HEK293T (cell line): ENCODE measurements around the gene NSUN5.
"Not testable (repeated sequence)": the region's sequence is repeated elsewhere in the genome, so short reads cannot be mapped to it uniquely, and the experiment has no call there.

ENCODE experiments used
- CTCF ChIA-PET: fragments of 350-600 bp; formaldehyde crosslinking; extraction: SDS; loops from one replicate; lab custom pipeline; 2021; ENCODE audit warnings: antibody characterized with exemption, inconsistent platforms; lab: Yijun Ruan, JAX
- POLR2A ChIA-PET: fragments of 350-600 bp; formaldehyde crosslinking; extraction: SDS; loops from one replicate; lab custom pipeline; 2020; ENCODE audit warnings: antibody characterized with exemption, inconsistent platforms; lab: Yijun Ruan, JAX
- DNase-seq: peaks from one replicate; pipeline ENCODE4 v3.0.0; 2012; ENCODE audit warnings: mixed read lengths; ENCODE audit errors: extremely low spot score
- ARNT ChIP-seq: fragments of 450-650 bp; IDR thresholded peaks from 2 replicates; pipeline ENCODE4 v1.6.1; 2017; ENCODE audit warnings: mild to moderate bottlenecking
- BHLHE40 ChIP-seq: fragments of 450-650 bp; IDR thresholded peaks from 2 replicates; pipeline ENCODE4 v1.6.1; 2016; ENCODE audit warnings: mild to moderate bottlenecking, moderate library complexity, borderline replicate concordance
- CTBP1 ChIP-seq: fragments of 450-650 bp; IDR thresholded peaks from 2 replicates; pipeline ENCODE4 v1.6.1; 2016; ENCODE audit warnings: borderline replicate concordance
- ELF4 ChIP-seq: fragments of 450-650 bp; IDR thresholded peaks from 2 replicates; pipeline ENCODE4 v1.6.1; 2017; ENCODE audit warnings: antibody characterized with exemption
- FOXA1 ChIP-seq: fragments of 450-650 bp; IDR thresholded peaks from 2 replicates; pipeline ENCODE4 v1.6.1; 2016; ENCODE audit warnings: mild to moderate bottlenecking
- FOXK2 ChIP-seq: fragments of 450-650 bp; IDR thresholded peaks from 2 replicates; pipeline ENCODE4 v1.6.1; 2016; ENCODE audit warnings: mild to moderate bottlenecking
- FOXM1 ChIP-seq: fragments of 450-650 bp; IDR thresholded peaks from 2 replicates; pipeline ENCODE4 v1.6.1; 2017; ENCODE audit warnings: mild to moderate bottlenecking, borderline replicate concordance
- HDGF ChIP-seq: fragments of 450-650 bp; IDR thresholded peaks from 2 replicates; pipeline ENCODE4 v1.6.1; 2017; ENCODE audit warnings: antibody characterized with exemption, borderline replicate concordance
- L3MBTL2 ChIP-seq: fragments of 450-650 bp; conservative IDR thresholded peaks from 2 replicates; pipeline ENCODE4 v1.6.1; 2016; ENCODE audit warnings: mild to moderate bottlenecking
- LEF1 ChIP-seq: fragments of 450-650 bp; IDR thresholded peaks from 2 replicates; pipeline ENCODE4 v1.6.1; 2017; ENCODE audit warnings: mild to moderate bottlenecking, borderline replicate concordance
- NFRKB ChIP-seq: fragments of 450-650 bp; IDR thresholded peaks from 2 replicates; pipeline ENCODE4 v1.6.1; 2016; ENCODE audit warnings: mild to moderate bottlenecking, moderate library complexity
- SP1 ChIP-seq: fragments of 450-650 bp; IDR thresholded peaks from 2 replicates; pipeline ENCODE4 v1.6.1; 2017
- SUZ12 ChIP-seq: fragments of 450-650 bp; IDR thresholded peaks from 2 replicates; pipeline ENCODE4 v1.6.1; 2016; ENCODE audit warnings: mild to moderate bottlenecking
- TARDBP ChIP-seq: fragments of 450-650 bp; IDR thresholded peaks from 2 replicates; pipeline ENCODE4 v1.6.1; 2016
- ZNF384 ChIP-seq: fragments of 450-650 bp; IDR thresholded peaks from 2 replicates; pipeline ENCODE4 v1.6.1; 2016
- TF ChIP-seq, protein P1 (sequence below): fragments of 450-650 bp; IDR thresholded peaks from 2 replicates; pipeline ENCODE4 v1.6.1; 2016

NSUN5 gene

DNA sequence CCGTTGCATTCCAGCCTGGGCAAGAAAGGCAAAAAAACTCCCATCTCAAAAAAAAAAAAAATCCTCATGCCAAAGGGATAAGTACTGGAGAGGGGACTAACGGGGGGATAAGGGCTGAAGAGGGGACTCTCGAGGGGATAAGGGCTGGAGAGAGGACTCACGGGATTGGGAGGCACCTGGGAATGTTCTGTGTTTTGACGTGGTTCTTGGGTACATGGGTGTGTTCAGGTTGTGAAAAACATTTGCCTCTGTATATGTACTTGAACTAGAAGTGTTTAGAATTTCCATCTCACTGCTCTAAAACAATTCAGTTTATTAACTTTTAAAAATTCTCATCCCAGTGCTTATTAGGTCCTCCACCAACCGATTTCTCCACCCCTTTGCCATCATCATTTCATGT is 23.8 kb upstream of the NSUN5 start:
- ChIA-PET POLR2A (no interaction called here), CTCF (no interaction called here)
- TF ChIP-seq ARNT, result no peak
- no peak for TF ChIP-seq SP1
- no peak for TF ChIP-seq ZNF384
- TF ChIP-seq FOXK2, result no peak
- no peak for TF ChIP-seq CTBP1
- TF ChIP-seq FOXM1, result no peak
- TF ChIP-seq, protein P1, sequence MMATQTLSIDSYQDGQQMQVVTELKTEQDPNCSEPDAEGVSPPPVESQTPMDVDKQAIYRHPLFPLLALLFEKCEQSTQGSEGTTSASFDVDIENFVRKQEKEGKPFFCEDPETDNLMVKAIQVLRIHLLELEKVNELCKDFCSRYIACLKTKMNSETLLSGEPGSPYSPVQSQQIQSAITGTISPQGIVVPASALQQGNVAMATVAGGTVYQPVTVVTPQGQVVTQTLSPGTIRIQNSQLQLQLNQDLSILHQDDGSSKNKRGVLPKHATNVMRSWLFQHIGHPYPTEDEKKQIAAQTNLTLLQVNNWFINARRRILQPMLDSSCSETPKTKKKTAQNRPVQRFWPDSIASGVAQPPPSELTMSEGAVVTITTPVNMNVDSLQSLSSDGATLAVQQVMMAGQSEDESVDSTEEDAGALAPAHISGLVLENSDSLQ, result no peak
- no peak for TF ChIP-seq ELF4
- no peak for TF ChIP-seq SUZ12
- TF ChIP-seq LEF1, result no peak
- no peak for TF ChIP-seq TARDBP
- TF ChIP-seq L3MBTL2, result no peak
- no peak for DNase-seq

DNA sequence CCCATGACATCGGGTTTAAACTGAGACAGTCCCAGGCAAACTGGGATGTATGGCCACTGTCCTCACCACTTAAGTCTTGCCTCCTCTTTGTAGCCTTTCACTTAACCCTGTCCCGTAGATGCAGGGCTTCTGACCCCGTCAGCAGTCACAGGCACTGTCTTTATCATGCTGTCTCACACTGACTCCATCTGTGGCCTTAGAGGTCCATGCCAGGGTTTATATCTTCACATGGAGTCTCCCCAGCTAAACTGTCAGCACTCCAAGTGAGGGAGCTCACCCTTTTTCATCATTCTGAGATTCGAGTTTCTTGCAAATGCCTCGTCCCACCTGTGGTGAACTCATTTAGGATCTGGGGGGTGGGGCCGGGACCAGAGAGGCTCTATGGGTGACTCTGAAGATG is 22.1 kb upstream of the NSUN5 start:
- ChIA-PET POLR2A (no interaction called here), CTCF (no interaction called here)
- no peak for DNase-seq

DNA sequence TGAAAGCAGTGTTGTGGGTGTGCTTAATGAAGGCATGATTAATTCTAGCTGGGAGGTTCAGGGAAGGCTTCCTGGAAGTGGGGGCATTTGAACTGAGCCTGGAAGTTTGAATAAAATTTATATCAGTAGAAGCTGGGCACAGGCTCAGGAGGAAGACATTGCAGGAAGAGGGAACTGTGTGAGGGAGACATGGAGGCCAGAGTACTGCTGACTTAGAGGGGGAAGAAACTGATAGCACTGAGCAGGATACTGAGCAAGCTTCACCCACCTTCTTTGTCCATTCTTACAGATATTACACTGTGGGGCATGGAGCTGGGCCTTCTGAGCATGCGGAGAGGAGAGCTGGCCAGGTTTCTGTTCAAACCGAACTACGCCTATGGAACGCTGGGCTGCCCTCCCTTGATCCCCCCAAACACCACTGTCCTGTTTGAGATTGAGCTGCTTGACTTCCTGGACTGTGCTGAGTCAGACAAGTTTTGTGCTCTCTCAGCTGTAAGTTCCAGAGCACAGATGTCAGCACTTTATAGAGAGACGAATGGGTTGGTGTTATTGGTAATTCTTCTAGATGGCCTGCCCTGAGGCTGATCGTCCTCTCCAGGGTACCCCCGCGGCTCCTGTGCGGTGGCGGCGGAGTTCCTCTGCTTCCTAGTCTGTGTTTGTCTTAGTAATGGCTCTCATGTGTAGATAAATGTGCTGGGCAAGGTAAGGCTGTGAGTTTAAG is 21.4 kb upstream of the NSUN5 start:
- TF ChIP-seq L3MBTL2, result no peak
- TF ChIP-seq BHLHE40, result no peak
- no peak for TF ChIP-seq HDGF
- TF ChIP-seq FOXK2, result no peak
- TF ChIP-seq ELF4, result no peak
- TF ChIP-seq CTBP1, result no peak
- no peak for TF ChIP-seq SUZ12
- TF ChIP-seq FOXA1, result no peak
- no peak for TF ChIP-seq FOXM1
- TF ChIP-seq SP1, result no peak
- TF ChIP-seq LEF1, result no peak
- no peak for TF ChIP-seq TARDBP
- no peak for TF ChIP-seq ARNT
- DNase-seq, result no peak
- CTCF ChIA-PET, result no interaction called here
- POLR2A ChIA-PET, result interaction anchor here (0.6 kb wide), 1 partner anchor 749 kb away, joined by 3 read pairs; no protein-coding TSS in a partner anchor

More for the DNA sequence above, 22.1 kb upstream of the NSUN5 start:
- TF ChIP-seq SUZ12, result no peak
- TF ChIP-seq L3MBTL2, result no peak
- no peak for TF ChIP-seq FOXM1
- TF ChIP-seq, protein P1, result no peak

DNA sequence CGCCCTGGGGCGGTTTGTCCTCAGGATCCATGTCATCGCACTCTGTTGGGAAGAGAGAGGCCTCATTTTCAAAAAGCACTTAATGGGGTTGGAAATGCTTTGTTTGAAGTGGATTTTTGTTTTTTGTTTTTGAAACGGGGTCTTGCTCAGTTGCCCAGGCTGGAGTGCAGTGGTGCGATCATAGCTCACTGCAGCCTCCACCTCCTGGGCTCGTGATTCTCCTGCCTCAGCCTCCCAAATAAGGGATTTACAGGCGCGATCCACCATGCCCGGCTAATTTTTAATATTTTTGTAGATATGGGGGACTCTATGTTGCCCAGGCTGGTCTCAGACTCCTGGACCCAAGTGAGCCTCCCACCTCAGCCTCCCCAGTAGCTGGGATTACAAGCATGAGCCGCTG is 20.1 kb upstream of the NSUN5 start:
- ChIA-PET POLR2A (no interaction called here), CTCF (no interaction called here)

DNA sequence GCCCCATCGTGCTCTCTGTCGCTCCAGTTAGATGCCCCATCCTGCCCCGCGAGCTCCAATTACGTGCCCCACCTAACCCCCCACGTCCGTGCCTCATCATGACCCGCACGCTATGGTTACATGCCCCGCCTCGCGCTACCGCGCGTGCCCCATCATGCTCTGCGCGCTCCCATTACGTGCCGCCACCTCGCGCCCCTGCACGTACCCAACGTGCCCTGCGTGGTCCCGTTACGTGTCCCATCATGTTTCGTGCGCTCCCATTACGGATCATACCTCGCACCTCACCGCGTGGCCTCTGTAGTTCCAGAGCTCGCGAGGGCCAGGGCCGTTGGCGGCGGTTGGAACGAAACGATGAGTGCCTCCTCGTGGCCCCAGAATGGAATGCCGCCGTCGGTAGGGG is 19.3 kb upstream of the NSUN5 start, which contains the start of the genes FKBP6 and TRIM50:
Gene FKBP6 (plus strand): TSS at position 240 of the 400 bp plus-strand sequence. CDS start 268 bp downstream, outside the sequence.
Gene TRIM50 (minus strand): TSS at position 161 of the 400 bp plus-strand sequence. CDS start 3,295 bp downstream, outside the sequence.
- DNase-seq, POLR2A ChIA-PET, CTCF ChIA-PET: not testable (repeated sequence)

More for the DNA sequence above, 20.1 kb upstream of the NSUN5 start:
- DNase-seq, result no peak
- TF ChIP-seq NFRKB, result no peak
- TF ChIP-seq, protein P1, result no peak
- TF ChIP-seq CTBP1, result no peak
- TF ChIP-seq FOXA1, result no peak
- TF ChIP-seq SUZ12, result no peak
- TF ChIP-seq ELF4, result no peak
- no peak for TF ChIP-seq HDGF
- no peak for TF ChIP-seq LEF1
- TF ChIP-seq ARNT, result no peak

DNA sequence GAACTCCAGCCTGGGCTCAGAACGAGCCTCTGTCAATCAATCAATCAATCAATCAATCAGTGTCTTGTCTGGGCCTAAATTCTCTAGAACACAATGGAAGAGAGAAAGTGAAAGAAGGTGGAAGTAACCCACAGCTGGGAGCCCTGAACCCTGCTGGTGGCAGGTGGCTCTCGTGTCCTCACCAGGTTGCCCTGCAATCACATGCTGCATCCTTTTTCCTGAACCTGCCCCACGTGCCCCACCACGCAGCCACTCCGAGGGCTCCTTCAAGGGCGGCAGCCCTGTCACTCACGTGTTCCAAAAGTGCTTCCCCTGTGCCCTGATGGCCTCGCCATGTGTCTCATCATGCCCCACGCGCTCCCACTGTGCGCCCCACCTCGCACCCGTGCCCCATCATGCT is 18.8 kb upstream of the NSUN5 start:
- CTCF ChIA-PET, POLR2A ChIA-PET: not testable (repeated sequence)

DNA sequence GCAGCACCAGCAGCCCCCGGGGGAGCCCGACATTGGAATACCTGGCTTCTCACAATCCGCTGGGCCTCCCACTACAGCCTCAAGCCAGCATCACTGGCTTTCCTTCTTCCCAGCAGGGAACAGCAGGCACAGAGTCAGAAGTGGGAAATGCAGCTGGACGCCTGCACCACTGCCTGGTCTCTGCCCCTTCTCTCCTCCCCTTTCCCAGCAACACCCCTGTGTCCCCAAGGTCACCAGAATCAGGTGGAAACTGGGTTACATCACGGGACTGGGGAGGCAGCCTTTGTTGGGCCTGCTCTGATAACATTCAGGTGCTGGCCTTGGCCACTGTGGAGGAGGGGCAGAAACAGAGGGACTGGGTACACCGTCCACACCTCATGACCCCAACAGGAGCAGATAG is 16.8 kb upstream of the NSUN5 start:
- ChIA-PET POLR2A (interaction anchor here (0.6 kb wide), 1 partner anchor 9 kb away, joined by 3 read pairs; no protein-coding TSS in a partner anchor), CTCF (interaction anchor here (0.6 to 0.7 kb wide), 2 partner anchors 72 to 102 kb away, joined by 3 read pairs; no protein-coding TSS in a partner anchor)
- DNase-seq, result not testable (repeated sequence)

More for the DNA sequence above, 18.8 kb upstream of the NSUN5 start:
- DNase-seq, result not testable (repeated sequence)

DNA sequence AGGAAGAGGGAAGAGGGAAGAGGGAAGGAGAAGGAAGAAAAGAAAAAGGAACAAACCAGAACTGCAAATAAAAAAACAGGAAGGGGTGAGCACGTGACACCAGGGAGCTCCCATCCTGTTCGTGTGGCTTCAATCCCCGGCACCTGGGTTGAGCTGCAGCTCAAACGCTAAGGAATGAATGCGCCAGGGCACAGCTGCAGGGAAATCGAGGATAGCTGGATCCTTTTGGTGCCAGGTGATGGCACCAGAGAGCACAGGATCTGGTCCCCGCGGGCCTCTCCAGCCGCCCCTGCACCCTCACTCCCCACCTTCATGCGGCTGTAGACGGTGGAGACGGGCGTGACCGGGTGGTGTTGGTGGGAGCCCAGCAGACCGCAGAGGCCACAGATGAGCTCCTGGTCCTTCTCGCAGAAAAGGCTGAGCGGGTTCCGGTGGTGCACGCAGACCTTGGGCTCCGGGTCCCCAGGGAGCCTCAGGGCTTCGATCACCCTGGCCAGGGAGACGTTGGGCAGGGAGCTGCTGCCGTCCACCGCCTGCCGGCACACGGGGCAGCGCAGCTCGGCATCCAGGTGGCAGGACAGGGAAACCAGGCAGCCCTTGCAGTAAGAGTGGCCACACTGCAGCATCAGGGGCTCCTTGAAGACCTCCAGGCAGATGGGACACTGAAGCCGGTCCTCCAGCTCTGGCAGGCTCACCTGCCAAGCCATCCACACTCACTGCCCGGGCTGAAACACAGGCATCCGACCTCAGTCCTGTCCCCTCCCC is 15.6 kb upstream of the NSUN5 start:
- CTCF ChIA-PET, result interaction anchor here (0.5 to 1.1 kb wide), 5 partner anchors 11 to 212 kb away, joined by 3 to 6 read pairs (median 5); no protein-coding TSS in a partner anchor
- peak; percentile 59 for DNase-seq
- POLR2A ChIA-PET, result interaction anchor here (0.7 kb wide), 1 partner anchor 16 kb away, joined by 4 read pairs; the partner anchor contains the start of gene NSUN5

DNA sequence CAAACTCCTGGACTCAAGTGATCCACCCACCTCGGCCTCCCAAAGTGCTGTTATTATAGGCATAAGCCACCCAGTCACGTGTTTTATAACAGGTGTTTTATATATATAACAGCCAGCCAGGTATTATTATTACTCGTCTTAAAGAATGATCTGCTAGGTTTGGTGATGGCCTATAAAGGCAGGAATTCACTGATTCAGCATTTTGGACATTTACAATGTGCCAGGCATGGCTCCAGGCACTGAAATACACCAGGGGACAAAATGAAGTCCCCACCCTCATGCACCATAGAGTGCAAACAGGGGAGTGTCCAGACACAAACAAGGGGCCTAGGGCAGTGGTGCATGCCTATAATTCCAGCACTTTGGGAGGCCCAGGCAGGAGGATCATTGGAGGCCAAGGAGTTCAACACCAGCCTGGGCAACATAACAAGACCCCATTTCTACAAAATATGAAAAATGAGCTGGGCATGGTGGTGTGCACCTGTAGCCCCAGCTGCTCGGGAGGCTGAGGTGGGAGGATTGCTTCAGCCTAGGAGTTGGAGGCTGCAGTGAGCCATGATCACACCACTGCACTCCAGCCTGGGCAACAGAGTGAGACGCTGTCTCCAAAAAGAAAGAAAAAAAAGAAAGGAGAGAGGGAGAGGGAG is 14.9 kb upstream of the NSUN5 start:
- CTCF ChIA-PET, result interaction anchor here (0.7 to 1.1 kb wide), 4 partner anchors 11 to 128 kb away, joined by 3 to 6 read pairs (median 4); no protein-coding TSS in a partner anchor
- POLR2A ChIA-PET, DNase-seq: not testable (repeated sequence)

DNA sequence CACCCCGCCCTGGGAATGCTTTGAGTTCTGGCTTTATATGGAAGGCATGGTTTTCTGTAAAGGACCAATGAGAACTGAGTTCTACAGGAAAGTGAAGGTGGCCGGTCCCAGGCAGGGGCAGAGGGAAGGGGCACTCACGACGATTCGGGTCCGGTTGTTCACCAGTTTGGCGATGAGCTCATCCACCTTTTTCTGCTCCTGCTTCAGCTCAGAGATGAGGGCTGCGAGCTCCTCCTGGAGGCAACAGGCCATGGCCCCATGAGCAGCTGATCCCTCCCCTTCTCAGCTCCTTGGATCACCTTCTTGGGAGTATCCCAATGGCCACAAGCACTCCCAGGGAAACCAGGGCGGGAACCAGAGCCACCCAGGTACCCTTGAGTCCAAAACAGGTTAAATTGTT is 11.4 kb upstream of the NSUN5 start:
- CTCF ChIA-PET, DNase-seq, POLR2A ChIA-PET: not testable (repeated sequence)
